TTC549 (cell line): Measurements from ENCODE around the gene KNL1.
"Not testable (repeated sequence)": the region's sequence is repeated elsewhere in the genome, so short reads cannot be mapped to it uniquely, and the experiment has no call there.

ENCODE experiments used
- FAIRE-seq: peaks from 2 replicates; lab custom pipeline; 2012; peaks lifted over from hg19 to GRCh38; lab: Jason Lieb, UNC

Gene KNL1

DNA sequence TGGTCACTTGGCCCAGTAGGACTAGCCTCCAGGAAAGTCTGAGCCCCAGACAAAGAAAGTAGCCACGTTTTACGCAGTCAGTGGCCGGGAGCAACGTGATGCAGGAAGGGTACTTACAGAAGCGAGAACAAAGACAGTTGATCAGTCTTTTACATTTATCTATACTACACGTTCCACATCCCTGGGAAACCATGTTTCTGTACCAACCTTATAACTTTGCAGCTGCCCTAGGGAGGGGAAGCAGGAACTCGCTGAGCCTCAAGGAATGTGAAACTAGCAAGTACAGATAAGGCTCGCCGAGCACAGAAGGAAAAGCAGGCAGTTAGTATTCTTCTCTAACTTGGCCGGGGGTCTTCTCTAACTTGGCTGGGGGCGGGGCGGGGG is 3.4 kb upstream of the KNL1 start:
- FAIRE-seq, result no peak

DNA sequence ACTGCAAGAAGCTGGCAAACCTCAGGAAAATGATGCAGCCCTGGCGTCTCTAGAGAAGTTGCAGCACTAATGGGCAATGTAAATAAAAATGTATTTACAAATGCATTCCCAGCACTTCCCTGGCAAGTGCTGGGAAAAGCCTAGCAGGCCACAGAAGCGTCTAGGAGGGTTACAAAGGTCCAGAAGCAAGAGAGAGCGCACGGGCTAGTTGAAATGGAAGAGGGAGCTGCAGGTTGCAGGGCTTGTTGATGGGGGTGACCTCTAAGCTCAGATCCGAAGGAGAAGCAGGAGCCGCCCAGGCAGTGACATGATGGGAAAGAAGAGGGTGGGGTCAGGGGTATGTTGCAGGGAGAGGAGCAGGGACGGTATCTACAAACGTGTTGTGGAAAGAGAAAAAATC is 2.7 kb upstream of the KNL1 start:
- no peak for FAIRE-seq

DNA sequence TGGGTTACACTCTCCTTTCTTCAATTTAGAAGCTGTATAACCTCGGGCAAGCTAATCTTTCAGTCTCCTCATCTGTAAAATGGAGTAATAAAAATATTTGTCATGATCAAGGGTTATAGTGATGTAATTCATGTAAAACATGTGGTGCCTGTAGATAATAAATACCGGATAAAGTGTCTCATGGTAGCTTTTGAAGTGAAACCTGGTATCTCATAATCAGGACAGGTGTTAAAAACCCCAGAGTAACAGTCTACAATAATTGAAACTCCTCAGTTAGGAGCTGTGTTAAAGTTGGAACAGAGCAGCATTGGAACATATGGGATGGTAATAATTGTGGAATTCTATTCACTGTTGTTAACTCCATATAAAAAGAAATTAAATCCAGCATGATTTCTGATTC is 884 bp upstream of the KNL1 start:
- no peak for FAIRE-seq

DNA sequence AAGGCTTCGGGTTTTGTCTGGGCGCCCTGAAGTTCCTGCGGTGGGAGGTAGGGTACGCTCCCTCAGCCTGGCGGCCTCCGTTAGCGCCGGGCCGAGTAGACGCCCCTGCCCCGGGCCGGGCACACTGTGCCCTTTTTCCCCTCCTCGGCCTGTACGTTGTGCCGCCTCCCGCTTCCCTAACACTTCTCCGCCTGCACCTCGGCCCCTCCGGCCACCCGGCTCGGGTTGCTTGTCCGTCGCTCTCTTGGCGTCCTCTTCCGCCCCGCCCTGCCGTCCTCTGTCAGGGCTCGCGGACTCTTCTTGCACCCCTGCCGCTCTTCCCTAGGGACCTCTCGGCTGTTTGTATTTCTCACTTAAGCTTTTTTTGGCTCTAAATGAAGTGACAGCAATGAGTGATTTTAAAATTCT is 384 bp downstream of the KNL1 start:
- no peak for FAIRE-seq

DNA sequence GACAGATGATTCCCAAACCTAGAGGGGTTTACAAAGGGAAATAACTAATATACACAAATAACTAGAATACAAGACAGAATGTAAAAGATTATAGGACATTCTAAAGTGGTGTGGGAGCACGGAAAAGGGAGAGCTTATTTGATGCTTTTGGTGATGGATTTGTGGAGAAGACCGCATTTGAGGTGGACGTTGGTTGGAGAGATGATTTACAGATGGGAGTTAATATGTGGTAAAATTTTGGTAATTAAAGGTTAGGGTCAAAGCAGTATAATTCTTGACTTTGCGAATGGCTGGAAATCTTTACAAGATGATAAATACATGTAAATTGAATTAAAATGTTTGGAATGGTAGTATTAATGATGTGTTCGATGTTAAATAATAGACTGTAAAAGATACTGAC is 1.2 kb downstream of the KNL1 start:
- no peak for FAIRE-seq

DNA sequence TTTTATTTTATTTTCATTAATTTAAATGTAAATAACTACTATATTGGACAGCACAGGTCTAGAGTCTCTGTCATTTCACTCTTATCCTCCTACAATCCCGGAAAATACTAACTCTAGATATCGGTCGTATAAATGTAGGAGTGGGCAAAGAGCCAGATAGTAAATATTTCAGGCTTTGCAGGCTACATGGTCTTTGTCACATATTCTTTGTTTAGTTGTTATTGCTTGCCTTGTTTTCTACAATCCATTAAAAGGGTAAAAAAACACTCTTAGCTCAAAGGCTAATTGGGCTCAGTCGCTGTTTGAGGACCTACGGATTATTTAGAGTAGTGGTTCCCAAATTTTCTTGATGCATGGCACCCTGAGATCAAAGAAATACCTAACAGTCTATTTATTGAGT is 1.7 kb downstream of the KNL1 start:
- FAIRE-seq, result no peak

DNA sequence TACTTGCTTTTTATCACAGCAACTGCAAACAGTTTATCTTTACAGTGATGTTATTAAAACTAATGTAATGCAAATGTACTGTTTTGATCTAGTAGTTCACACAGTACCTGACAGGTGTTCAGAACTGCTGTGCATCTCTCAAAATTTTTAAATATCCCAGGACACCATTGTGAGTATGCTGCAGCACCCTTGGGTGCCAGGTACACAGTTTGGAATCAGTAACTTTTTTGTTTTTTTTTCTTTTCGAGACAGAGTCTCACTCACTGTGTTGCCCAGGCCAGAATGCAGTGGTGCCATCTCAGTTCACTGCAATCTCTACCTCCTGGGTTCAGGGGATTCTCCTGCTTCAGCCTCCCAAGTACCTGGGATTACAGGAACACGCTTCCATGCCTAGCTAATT is 3.0 kb downstream of the KNL1 start:
- no peak for FAIRE-seq

DNA sequence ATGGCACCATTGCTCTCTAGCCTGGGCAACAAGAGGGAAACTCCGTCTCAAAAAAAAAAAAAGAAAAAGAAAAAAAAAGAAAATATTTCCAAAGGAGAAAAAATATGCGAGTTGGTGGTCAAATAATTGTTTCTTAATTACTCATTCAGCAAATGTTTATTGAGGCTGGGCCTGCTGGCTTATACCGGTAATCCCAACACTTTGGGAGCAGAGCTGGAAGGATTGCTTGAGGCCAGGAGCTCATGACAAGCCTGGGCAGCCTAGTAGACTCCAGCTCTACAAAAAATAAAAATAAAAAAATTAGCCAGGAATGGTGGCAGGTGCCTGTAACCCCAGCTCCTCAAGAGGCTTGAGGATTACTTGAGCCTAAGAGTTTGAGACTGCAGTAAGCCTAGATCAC is 4.1 kb downstream of the KNL1 start:
- FAIRE-seq, result no peak

DNA sequence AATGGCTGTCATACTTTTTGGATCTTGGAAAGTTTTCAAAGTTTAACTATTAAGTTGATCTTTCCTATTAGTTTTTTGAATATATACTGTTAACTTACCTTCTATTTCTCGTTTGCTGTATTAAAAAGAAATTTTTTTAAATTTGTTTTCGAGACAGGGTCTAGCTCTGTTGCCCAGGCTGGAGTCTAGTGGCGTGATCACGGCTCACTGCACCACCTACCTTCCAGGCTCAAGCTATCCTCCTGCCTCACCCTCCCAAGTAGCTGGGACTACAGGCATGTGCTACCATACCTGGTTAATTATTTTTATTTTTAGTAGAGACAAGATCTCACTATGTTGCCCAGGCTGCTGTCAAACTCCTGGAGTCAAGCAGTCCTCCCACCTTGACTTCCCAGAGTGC is 4.6 kb downstream of the KNL1 start:
- FAIRE-seq, result no peak

DNA sequence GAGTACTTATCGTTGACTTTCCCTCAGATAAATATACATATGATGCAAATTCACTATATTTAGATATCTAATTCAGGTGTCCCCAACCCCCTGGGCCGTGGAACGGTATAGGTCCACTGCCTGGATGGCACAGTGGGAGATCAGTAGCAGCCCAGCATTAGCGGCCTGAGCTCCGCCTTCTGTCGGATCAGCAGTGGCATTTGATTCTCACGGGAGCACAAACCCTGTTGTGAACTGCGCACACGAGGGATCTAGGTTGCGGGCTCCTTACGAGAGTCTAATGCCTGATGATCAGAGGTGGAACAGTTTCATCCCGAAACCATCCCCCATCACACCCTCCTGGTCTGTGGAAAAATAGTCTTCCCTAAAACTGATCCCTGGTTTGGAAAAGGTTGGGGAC is 6.9 kb downstream of the KNL1 start:
- no peak for FAIRE-seq

DNA sequence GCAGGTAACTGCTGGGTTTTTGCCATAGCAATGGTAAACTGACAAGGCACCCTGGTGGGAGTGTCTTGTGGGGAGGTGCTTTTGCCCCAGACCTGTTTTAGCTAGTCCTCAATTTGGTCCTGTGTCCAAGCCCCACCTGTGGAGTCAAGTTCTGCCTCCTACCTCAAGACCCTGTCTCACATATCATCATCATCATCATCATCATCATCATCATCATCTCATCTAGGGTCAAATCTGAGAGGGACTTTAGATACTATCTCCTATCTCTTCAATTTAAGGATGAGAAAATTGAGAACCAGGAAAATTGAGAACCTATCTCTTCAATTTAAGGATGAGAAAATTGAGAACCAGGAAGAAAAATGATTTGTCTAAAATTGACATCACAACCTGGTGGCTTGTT is 9.9 kb downstream of the KNL1 start:
- no peak for FAIRE-seq

DNA sequence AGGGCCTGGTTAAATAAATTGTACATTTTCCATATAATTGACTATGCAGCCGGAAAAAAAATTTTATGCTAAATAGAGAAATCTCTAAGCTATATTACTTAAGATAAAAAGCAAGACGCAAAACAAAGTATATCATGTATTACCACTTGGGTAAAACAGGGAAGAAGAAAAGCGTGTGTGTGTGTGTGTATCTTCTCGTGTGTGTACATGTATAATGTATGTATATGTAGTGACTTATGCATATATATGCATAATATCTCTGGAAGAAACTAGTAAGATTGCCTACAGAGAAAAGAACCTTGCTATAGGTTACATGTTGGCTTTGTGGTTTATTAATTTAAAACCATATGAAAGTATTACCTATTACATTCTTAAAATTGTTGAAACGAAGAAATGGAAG is 19.0 kb downstream of the KNL1 start:
- no peak for FAIRE-seq

DNA sequence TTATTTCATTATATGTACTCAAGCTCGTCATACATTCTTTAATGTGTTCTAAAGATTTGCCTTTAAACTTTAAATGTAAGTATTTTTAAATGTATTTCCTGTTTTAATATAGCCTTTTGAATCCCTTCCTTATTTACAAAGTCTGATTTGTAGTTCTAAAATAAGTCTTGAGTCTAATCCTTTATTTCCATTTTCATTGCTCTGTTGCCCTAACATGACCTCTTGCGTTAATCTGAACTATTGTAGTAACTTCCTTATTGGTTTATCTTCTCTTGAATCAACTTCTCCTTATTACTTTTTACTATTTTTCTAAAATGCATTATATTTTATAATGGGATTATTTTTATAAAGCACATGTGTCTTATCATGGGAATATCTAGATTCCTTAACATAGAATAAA is 24.0 kb downstream of the KNL1 start:
- FAIRE-seq, result peak; percentile 54

DNA sequence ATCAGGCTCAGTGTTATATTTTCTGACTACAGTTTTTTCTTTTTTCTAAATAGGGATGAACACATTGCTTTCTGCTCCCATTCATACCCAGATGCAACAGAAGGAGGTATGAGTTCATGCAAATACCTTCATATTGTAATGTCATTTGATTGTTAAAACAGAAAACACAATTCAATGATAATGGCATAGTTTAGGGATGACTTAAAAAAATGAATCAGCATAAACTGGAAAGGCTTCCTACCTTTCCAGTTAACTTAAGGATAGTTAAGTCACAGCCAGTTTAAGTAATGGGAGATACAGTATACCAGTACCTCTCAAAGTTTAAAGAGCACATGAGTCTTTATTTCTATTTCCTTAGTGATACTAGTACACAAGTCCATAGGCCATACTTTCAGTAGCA is 24.9 kb downstream of the KNL1 start:
- FAIRE-seq, result no peak

DNA sequence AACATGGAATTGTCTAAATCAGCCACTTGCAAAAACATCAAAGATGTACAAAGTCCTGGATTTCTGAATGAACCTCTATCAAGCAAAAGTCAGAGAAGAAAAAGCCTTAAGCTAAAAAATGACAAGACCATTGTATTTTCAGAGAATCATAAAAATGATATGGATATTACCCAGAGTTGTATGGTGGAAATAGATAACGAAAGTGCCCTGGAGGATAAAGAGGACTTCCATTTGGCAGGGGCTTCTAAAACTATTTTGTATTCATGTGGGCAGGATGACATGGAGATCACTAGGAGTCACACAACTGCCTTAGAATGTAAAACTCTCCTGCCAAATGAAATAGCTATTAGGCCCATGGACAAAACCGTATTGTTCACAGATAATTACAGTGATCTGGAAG is 29.3 kb downstream of the KNL1 start:
- no peak for FAIRE-seq

DNA sequence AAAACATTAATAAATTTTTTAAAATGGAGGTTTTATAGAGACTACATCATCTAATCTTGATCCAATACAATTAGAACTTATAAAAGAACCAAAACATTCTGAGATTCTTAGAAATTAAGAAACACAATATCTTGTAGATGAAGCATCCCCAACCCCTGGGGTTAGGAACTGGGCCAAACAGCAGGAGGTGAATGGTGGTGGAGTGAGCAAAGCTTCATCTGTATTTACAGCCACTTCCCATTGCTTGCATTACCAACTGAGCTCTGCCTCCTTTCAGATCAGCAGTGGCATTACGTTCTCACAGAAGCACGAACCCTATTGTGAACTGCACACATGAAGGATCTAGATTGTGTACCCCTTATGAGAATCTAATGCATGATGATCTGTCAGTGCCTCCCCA is 36.3 kb downstream of the KNL1 start:
- FAIRE-seq, result no peak

DNA sequence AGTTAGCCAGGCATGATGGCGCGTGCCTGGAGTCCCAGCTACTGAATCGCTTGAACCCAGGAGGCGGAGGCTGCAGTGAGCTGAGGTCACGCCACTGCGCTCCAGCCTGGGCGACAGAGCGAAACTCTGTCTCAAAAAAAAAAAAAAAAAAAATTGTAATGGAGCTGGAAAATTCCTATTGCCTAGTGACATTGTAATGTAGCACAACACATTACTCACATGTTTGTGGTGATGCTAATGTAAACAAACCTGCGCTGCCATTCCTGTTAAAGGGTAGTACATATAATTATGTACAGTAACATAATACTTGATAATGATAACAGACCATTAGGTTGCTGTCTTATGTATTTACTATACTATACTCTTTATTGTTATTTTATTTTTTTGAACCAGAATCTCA is 39.1 kb downstream of the KNL1 start:
- FAIRE-seq, result no peak

DNA sequence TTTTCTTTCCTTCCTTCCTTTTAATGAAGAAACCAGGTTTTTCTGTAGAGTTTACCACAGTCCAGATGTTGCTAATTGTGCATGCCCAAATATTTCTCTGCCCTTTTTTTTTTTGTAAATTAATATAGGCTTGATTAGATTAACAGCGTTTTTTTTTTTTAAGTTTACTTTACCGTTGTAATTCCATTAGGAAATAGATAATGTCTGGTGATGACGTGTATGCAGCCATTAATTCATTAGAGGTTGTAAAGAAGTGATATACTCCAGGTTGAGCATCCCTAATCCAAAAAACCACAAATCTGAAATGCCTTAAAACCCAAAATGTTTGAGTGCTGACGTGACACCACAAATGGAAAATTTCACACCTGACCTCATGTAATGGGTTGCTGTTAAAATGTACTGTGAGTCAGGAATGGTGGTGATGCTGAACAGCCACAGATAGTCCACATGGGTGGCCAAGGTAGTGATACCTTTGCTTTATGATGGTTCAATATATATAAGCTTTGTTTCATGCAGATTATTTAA is 43.2 kb downstream of the KNL1 start:
- FAIRE-seq, result no peak

DNA sequence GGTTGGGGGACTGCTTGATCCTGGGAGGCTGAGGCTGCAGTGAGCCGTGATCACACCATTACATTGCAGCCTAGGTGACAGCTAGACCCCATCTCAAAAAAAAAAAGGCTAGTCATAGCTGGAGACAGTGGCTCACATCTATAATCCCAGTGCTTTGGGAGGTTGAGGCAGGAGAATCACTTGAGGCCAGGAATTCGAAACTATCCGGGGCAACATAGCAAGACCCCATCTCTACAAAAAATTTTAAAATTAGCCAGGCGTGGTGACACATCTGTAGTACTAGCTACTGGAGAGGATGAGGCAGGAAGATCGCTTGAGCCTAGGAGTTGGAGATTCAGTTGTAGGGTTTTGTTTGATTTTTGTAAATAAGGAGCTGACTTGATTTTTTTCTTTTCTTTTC is 45.6 kb downstream of the KNL1 start:
- FAIRE-seq, result no peak

DNA sequence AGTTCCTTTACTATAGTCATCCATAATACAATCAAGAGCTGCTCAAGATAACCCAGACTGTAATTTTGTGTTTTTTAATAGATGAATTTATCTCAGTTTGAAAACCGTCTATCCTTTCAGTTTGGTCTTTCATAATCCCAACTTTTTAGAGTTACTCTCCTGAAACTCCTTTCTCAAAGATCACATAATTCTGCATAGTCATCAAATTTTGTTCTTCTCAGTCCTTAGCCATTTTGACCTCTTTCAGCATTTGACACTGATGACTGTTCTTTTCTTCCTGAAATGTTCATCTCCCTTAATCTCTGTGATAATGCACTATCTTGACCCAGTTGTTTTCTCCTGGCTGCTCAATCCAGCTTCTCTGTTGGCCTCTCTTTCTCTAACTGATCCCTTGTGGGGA is 53.5 kb downstream of the KNL1 start:
- no peak for FAIRE-seq

DNA sequence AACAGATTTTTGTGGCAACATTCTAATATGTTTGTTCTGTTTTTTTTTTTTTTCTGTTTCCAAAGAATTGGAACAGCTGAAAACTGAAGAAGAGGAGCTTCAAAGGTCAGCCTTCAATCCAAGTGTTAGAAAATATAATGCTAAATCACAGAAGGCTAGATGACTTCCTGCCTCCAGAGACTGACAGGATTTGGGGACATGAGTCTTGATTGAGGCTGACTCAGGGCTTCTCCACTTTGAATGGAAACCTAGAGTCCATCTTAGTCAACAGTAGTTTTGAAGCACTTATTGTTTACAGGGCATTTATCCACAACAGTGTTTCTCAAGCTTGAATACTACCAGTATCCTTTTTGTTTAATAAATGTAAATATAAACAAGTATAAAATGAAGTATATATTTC is 56.4 kb downstream of the KNL1 start:
- FAIRE-seq, result no peak

DNA sequence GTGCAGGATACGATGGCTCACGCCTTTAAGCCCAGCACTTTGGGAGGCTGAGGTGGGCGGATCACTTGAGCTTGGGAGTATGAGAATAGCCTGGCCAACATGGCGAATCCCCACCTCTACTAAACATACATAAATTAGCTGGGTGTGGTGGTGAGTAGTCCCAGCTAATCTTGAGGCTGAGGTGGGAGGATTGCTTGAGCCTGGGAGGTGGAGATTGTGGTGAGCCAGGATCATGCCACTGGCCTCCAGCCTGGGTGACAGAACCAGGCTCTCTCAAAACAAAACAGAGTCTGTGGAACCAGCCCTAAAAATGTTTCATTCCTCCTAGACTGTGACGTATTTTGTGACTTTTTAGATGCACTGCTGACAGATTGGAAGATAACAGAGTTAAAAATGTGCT is 66.6 kb downstream of the KNL1 start:
- FAIRE-seq, result no peak

DNA sequence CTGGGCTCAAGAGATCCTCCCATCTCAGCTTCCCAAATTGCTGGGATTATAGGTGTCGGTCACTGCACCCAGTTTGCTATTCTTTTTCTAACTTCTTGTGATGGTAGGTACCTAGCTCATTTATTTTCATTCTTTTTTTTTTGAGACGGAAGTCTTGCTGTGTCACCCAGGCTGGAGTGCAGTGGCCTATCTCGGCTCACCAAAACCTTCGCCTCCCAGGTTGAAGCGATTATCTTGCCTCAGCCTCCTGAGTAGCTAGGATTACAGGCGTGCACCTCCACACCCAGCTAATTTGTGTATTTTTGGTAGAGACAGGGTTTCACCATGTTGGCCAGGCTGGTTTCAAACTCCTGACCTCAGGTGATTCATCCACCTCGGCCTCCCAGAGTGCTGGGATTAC is 70.9 kb downstream of the KNL1 start:
- FAIRE-seq, result no peak

DNA sequence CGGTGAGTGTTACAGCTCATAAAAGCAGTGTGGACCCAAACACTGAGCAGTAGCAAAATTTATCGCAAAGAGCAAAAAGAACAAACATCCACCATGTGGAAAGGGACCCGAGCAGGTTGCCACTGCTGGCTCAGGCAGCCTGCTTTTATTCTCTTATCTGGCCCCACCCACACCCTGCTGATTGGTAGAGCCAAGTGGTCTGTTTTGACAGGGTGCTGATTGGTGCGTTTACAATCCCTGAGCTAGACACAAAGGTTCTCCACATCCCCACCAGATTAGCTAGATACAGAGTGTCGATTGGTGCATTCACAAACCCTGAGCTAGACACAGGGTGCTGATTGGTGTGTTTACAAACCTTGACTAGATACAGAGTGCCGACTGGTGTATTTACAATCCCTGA is 82.2 kb downstream of the KNL1 start:
- FAIRE-seq, result not testable (repeated sequence)

DNA sequence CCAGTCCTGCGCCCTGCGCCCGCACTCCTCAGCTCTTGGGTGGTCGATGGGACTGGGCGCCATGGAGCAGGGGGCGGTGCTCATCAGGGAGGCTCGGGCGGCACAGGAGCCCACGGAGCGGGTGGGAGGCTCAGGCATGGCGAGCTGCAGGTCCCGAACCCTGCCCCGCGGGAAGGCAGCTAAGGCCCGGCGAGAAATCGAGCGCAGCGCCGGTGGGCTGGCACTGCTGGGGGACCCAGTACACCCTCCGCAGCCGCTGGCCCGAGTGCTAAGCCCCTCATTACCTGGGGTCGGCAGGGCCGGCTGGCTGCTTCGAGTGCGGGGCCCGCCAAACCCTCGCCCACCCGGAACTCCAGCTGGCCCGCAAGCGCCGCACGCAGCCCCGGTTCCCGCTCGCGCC is 82.9 kb downstream of the KNL1 start:
- not testable (repeated sequence) for FAIRE-seq

DNA sequence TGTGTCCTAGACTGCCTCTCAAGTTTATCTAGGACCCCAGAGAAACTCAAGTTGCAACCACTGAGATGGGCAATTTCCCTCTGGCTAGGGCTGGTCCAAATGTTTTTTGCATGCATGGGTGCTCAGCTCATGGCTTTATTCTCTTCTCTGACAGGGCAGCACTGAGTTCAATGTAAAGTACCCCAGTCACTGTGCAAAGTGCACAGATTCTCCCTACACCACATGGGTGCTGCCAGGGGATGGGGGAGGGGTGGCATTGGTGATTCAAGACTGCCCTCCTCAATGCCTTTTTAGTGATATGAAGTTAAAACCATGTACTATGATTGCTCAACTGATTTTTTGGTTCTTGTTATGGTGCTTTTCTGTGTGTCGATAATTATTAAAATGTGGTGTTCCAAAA is 86.1 kb downstream of the KNL1 start:
- FAIRE-seq, result no peak
